Prostate gland (tissue), 2 donors: ENCODE data around the gene AOPEP. TPM values are rescaled to one million over a fixed set of nuclear protein-coding genes. Genes with fewer than 3 reads are reported as not detected.

Experiments
- DNase-seq: peaks from one replicate; pipeline ENCODE4 v3.0.0-alpha.2; 2019; ENCODE audit warnings: low spot score
- H3K27ac ChIP-seq, 2 donors: fragments of 200-600 bp; sonication (generic); 2 replicates each; pipeline ENCODE4 v1.5.1; 2017 to 2019
- H3K27me3 ChIP-seq: fragments of 200-600 bp; sonication (generic); replicated peaks from 2 replicates; pipeline ENCODE4 v1.5.1; 2019; ENCODE audit not compliant: insufficient read depth
- H3K36me3 ChIP-seq, 2 donors: fragments of 200-600 bp; sonication (generic); 1 replicate in 1 of 2; 2 replicates in 1 of 2; pipeline versions ENCODE4 v1.5.1 to v1.8.1; 2017 to 2019
- H3K4me1 ChIP-seq: fragments of 200-600 bp; sonication (generic); replicated peaks from 2 replicates; pipeline ENCODE4 v1.5.1; 2019
- H3K4me3 ChIP-seq, 2 donors: fragments of 200-600 bp; sonication (generic); 2 replicates each; pipeline ENCODE4 v1.5.1; 2017 to 2019
- H3K9me3 ChIP-seq: fragments of 200-600 bp; sonication (generic); 2 replicates; pipeline ENCODE4 v1.5.1; 2017
- POLR2A ChIP-seq: fragments of 450-650 bp; IDR thresholded peaks from one replicate; pipeline ENCODE4 v1.6.1; 2016; ENCODE audit warnings: antibody characterized with exemption, mild to moderate bottlenecking
- POLR2AphosphoS5 ChIP-seq: sonication (generic); formaldehyde crosslinking; IDR thresholded peaks from one replicate; pipeline ENCODE4 v1.6.1; 2017; ENCODE audit warnings: antibody characterized with exemption
- WGBS: methylation state at CpG from one replicate; pipeline ENCODE4 v1.1.5; 2018; 5-methylcytosine and 5-hydroxymethylcytosine counted together
- intact Hi-C: fragments of 100-400 bp; cut with DNase I; formaldehyde crosslinking; loops from one replicate; pipeline ENCODE4 v1.14.2; 2022
- total RNA-seq, 2 donors: library from RNA; depleted of rRNA; stranded (reverse); fragments of >200 nt; gene quantifications; one replicate each; pipeline ENCODE4 v1.1.0, GENCODE V29; 2016
- TF ChIP-seq, protein P1 (sequence below), 4 experiments: fragments of 200-600 bp in 2 of 4; fragments of 450-650 bp in 2 of 4; sonication (generic) in 2 of 4; IDR thresholded peaks; 1 replicate in 3 of 4; 2 replicates in 1 of 4; pipeline ENCODE4 v1.5.1; 2016 to 2019; ENCODE audit warnings: antibody characterized with exemption in 4 of 4, mild to moderate bottlenecking in 2 of 4, moderate library complexity in 2 of 4

AOPEP gene
- total RNA-seq, 2 donors from 2014 or later, result 107 to 188 TPM

DNA sequence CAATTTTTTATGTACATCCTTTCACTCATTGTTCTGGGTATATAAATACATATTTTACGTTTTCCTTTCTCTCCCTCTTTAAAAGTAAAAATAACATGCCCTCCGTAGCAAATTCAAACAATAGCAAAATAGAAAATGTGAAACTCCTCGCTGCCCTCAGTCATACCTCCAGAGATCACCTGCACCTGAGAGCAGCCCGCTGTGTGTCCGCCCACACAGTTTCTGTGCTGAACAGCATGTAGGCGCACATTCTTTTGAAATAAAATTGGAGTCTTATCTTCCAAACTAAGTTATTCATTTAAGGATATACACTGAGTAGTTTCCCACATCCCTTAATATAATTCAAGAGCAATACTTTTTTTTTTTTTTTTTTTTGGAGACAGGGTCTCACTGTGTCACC, 255.7 kb downstream of the AOPEP start:
- no peaks in the 10 kb centered on the region for H3K4me1 ChIP-seq
- H3K27ac ChIP-seq, result no peak overlapping the region
- intact Hi-C loops, result no loop called here
- no peaks in the 10 kb centered on the region for H3K9me3 ChIP-seq
- H3K4me3 ChIP-seq, result no peak overlapping the region
- no peak for TF ChIP-seq POLR2A
- TF ChIP-seq, protein P1, sequence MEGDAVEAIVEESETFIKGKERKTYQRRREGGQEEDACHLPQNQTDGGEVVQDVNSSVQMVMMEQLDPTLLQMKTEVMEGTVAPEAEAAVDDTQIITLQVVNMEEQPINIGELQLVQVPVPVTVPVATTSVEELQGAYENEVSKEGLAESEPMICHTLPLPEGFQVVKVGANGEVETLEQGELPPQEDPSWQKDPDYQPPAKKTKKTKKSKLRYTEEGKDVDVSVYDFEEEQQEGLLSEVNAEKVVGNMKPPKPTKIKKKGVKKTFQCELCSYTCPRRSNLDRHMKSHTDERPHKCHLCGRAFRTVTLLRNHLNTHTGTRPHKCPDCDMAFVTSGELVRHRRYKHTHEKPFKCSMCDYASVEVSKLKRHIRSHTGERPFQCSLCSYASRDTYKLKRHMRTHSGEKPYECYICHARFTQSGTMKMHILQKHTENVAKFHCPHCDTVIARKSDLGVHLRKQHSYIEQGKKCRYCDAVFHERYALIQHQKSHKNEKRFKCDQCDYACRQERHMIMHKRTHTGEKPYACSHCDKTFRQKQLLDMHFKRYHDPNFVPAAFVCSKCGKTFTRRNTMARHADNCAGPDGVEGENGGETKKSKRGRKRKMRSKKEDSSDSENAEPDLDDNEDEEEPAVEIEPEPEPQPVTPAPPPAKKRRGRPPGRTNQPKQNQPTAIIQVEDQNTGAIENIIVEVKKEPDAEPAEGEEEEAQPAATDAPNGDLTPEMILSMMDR (IDR thresholded peaks at IDR 0.05), result no peak
- no peaks in the 10 kb centered on the region for H3K27me3 ChIP-seq
- 89% methylated on average over 6 of the region's 6 CpGs for WGBS
- no peaks in the 10 kb centered on the region for H3K36me3 ChIP-seq
- DNase-seq, result no peak

DNA sequence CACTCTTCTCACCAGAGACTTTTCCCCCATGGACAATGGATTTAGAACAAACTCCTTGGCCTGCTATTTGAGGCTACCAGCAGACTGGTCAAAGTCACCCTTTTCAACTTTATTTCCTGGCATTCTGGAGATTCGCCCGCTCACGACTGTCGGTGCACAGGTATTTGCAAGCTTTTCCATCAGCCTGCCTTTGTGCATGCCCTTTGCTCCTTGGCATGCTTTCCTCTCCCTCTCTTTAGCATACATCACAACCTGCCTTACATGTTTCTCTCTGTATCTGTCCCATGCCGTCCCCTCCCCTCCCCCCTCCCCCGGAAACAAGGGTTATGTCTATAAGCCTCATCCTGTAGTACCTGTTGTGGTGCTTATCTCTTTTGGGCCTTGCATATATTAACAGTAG, 257.1 kb downstream of the AOPEP start:
- no peak overlapping the region for H3K4me3 ChIP-seq

DNA sequence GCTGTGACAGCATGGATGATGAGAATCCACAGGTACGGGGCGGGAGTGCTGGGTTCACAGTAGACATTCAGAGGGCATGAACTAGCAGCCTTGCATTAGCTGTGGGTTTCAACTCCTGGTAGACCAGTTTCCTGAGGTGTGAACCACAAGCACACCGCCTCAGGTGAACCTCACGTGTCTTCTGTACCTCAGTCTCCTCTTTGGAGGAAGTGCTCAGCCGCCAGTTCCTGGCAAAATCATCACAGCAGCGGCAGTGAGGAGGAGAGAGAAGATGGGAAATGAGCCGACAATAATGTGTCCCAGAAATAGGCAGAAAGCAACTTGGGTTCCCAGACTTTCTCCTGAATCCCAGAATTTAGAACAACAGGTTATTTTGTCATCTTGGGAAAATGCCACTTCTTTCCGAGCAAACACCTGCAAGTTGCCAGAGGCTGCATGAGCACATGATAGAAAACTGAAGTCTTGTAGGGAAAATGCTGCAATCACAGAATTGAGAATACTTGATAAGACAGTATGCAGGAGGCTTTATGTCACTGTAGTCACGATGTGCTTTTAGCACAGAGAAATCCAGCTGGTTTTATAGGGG, 258.5 kb downstream of the AOPEP start:
- H3K9me3 ChIP-seq, result no peaks in the 10 kb centered on the region
- DNase-seq, result no peak
- H3K4me3 ChIP-seq, result no peak overlapping the region
- WGBS, result 96% methylated on average over 9 of the region's 9 CpGs
- H3K4me1 ChIP-seq, result no peaks in the 10 kb centered on the region
- no peaks in the 10 kb centered on the region for H3K27me3 ChIP-seq
- no peak for TF ChIP-seq POLR2A
- no peak for TF ChIP-seq POLR2AphosphoS5
- TF ChIP-seq, protein P1 (IDR thresholded peaks at IDR 0.05), result no peak
- no peaks in the 10 kb centered on the region for H3K36me3 ChIP-seq
- no peak overlapping the region for H3K27ac ChIP-seq
- intact Hi-C loops, result no loop called here

More for the DNA sequence above, 257.1 kb downstream of the AOPEP start:
- intact Hi-C loops, result no loop called here
- Histone ChIP-seq H3K36me3 (no peaks in the 10 kb centered on the region), H3K27ac (no peak overlapping the region), H3K27me3 (no peaks in the 10 kb centered on the region), H3K9me3 (no peaks in the 10 kb centered on the region), H3K4me1 (no peaks in the 10 kb centered on the region)
- WGBS, result 85% methylated on average over 6 of the region's 6 CpGs
- TF ChIP-seq POLR2AphosphoS5 (no peak), POLR2A (no peak)
- TF ChIP-seq, protein P1 (IDR thresholded peaks at IDR 0.05), result no peak
- DNase-seq, result no peak

DNA sequence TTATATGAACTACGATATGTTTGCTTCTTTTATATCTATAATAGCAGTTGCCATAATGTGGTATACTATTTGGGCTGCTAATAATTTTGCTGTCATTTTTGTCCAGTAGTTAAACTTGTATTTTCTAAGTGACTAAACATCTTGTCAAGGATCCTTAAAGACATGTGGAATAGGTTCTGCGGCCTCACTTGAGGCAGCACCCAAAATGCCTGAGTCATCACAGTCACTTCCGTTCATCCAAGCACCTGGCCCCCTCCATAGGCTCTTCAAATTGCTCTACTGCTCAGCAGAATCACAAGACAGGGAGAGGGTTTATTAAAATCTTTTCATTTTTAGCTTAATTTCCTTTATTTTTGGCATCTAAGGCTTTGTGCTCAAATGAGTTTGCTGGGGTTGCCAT, 259.1 kb downstream of the AOPEP start:
- H3K36me3 ChIP-seq, result no peaks in the 10 kb centered on the region
- DNase-seq, result no peak
- TF ChIP-seq, protein P1 (IDR thresholded peaks at IDR 0.05), result no peak
- no peak for TF ChIP-seq POLR2AphosphoS5
- 92% methylated on average over 3 of the region's 3 CpGs for WGBS
- no peaks in the 10 kb centered on the region for H3K4me1 ChIP-seq
- H3K27me3 ChIP-seq, result no peaks in the 10 kb centered on the region
- H3K9me3 ChIP-seq, result no peaks in the 10 kb centered on the region
- no peak overlapping the region for H3K4me3 ChIP-seq
- intact Hi-C loops, result no loop called here
- no peak overlapping the region for H3K27ac ChIP-seq

DNA sequence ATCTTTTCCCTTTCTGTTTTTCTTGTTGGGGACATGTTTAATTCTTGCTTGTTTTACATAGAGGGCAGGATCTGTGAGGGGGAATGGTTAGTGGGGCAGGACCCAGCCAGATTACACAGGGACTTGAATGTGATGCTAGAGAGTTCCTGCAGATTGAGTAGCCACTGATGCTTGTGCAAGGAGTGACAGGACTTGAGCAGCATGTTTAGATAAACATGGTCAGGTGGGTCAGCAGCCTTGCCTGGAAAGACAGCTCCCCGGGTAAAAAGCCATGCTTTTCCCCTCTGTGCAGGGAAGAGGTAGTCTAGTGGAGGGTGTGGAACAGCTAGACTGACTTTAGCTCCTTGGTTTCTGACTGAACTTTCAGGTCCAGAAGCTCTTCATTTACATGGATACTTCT, 261.2 kb downstream of the AOPEP start:
- 50% methylated on average over 1 of the region's 1 CpG for WGBS
- no peak overlapping the region for H3K4me3 ChIP-seq
- no peaks in the 10 kb centered on the region for H3K27me3 ChIP-seq
- H3K4me1 ChIP-seq, result no peaks in the 10 kb centered on the region
- H3K27ac ChIP-seq, result no peak overlapping the region
- TF ChIP-seq POLR2AphosphoS5 (no peak), POLR2A (no peak)
- TF ChIP-seq, protein P1 (IDR thresholded peaks at IDR 0.05), result no peak
- H3K9me3 ChIP-seq, result no peaks in the 10 kb centered on the region
- no peaks in the 10 kb centered on the region for H3K36me3 ChIP-seq
- intact Hi-C loops, result no loop called here
- DNase-seq, result no peak
